Dendritic cell treated with granulocyte-macrophage colony-stimulating factor and Interleukin-4, amounts not matched to agents 40 ng/mL and 50 ng/mL, for 4 days (primary cell): ENCODE results near the gene VSTM2B.

Experiments used
- H3K27ac Mint-ChIP-seq: one replicate; pipeline ENCODE4 v1.8.0; 2022; ENCODE audit warnings: mild to moderate bottlenecking, mixed read lengths
- H3K27me3 Mint-ChIP-seq: one replicate; pipeline ENCODE4 v1.8.0; 2022; ENCODE audit warnings: mild to moderate bottlenecking, mixed read lengths
- H3K36me3 Mint-ChIP-seq: one replicate; pipeline ENCODE4 v1.8.0; 2022; ENCODE audit warnings: low read depth, mixed read lengths
- H3K4me1 Mint-ChIP-seq: one replicate; pipeline ENCODE4 v1.8.0; 2022; ENCODE audit warnings: low read depth, mixed read lengths
- H3K4me3 Mint-ChIP-seq: one replicate; pipeline ENCODE4 v1.8.0; 2022; ENCODE audit warnings: mild to moderate bottlenecking, moderate library complexity, mixed read lengths
- H3K9me3 Mint-ChIP-seq: one replicate; pipeline ENCODE4 v1.8.0; 2022; ENCODE audit warnings: mixed read lengths
- intact Hi-C: fragments of 100-400 bp; cut with micrococcal nuclease; formaldehyde crosslinking; loops from one replicate; pipeline ENCODE4 v1.15.0; 2022

The VSTM2B gene

GRCh38 chr19:29515706-29516357, 10.0 kb upstream of the VSTM2B start:
- no peak overlapping the region for H3K4me3 Mint-ChIP-seq
- no peaks in the 10 kb centered on the region for H3K4me1 Mint-ChIP-seq
- no peaks in the 10 kb centered on the region for H3K27me3 Mint-ChIP-seq
- no peak overlapping the region for H3K27ac Mint-ChIP-seq
- H3K36me3 Mint-ChIP-seq = no peaks in the 10 kb centered on the region
- intact Hi-C loops = no loop called here
- no peaks in the 10 kb centered on the region for H3K9me3 Mint-ChIP-seq

GRCh38 chr19:29516358-29516725, 9.5 kb upstream of the VSTM2B start:
- no peak overlapping the region for H3K27ac Mint-ChIP-seq
- H3K4me1 Mint-ChIP-seq = no peaks in the 10 kb centered on the region
- no peaks in the 10 kb centered on the region for H3K27me3 Mint-ChIP-seq
- no peak overlapping the region for H3K4me3 Mint-ChIP-seq
- no peaks in the 10 kb centered on the region for H3K9me3 Mint-ChIP-seq
- no peaks in the 10 kb centered on the region for H3K36me3 Mint-ChIP-seq
- intact Hi-C loops = no loop called here

- H3K27me3 Mint-ChIP-seq = peaks cover 2% of the 10 kb centered on the region
- H3K27ac Mint-ChIP-seq = no peak overlapping the region
- H3K9me3 Mint-ChIP-seq = no peaks in the 10 kb centered on the region
- no peaks in the 10 kb centered on the region for H3K36me3 Mint-ChIP-seq
- H3K4me3 Mint-ChIP-seq = no peak overlapping the region
- intact Hi-C loops = no loop called here
- no peaks in the 10 kb centered on the region for H3K4me1 Mint-ChIP-seq
These were observed 8.9 kb upstream of the VSTM2B start for GRCh38 chr19:29516821-29517395.

GRCh38 chr19:29517412-29517811, 8.4 kb upstream of the VSTM2B start:
- intact Hi-C loops = no loop called here
- Mint-ChIP-seq H3K9me3 (no peaks in the 10 kb centered on the region), H3K27ac (no peak overlapping the region), H3K27me3 (peaks cover 4% of the 10 kb centered on the region), H3K4me1 (no peaks in the 10 kb centered on the region), H3K4me3 (no peak overlapping the region), H3K36me3 (no peaks in the 10 kb centered on the region)

- Mint-ChIP-seq H3K27me3 (peaks cover 6% of the 10 kb centered on the region), H3K4me1 (no peaks in the 10 kb centered on the region), H3K4me3 (no peak overlapping the region), H3K9me3 (no peaks in the 10 kb centered on the region), H3K27ac (no peak overlapping the region), H3K36me3 (no peaks in the 10 kb centered on the region)
- intact Hi-C loops = no loop called here
These were observed 7.8 kb upstream of the VSTM2B start for GRCh38 chr19:29517946-29518345.

- no peak overlapping the region for H3K27ac Mint-ChIP-seq
- peaks cover 14% of the 10 kb centered on the region for H3K27me3 Mint-ChIP-seq
- no peaks in the 10 kb centered on the region for H3K4me1 Mint-ChIP-seq
- no peak overlapping the region for H3K4me3 Mint-ChIP-seq
- no peaks in the 10 kb centered on the region for H3K36me3 Mint-ChIP-seq
- intact Hi-C loops = no loop called here
- no peaks in the 10 kb centered on the region for H3K9me3 Mint-ChIP-seq
These were observed 6.6 kb upstream of the VSTM2B start for GRCh38 chr19:29519146-29519545.

- peaks cover 22% of the 10 kb centered on the region for H3K27me3 Mint-ChIP-seq
- intact Hi-C loops = no loop called here
These were observed 5.9 kb upstream of the VSTM2B start for GRCh38 chr19:29519931-29520330.

GRCh38 chr19:29520390-29520789, 5.4 kb upstream of the VSTM2B start:
- Mint-ChIP-seq H3K9me3 (no peaks in the 10 kb centered on the region), H3K27ac (no peak overlapping the region), H3K27me3 (peaks cover 25% of the 10 kb centered on the region), H3K4me1 (no peaks in the 10 kb centered on the region), H3K36me3 (no peaks in the 10 kb centered on the region), H3K4me3 (no peak overlapping the region)
- intact Hi-C loops = no loop called here

More at GRCh38 chr19:29519931-29520330, 5.9 kb upstream of the VSTM2B start:
- Mint-ChIP-seq H3K27ac (no peak overlapping the region), H3K4me1 (no peaks in the 10 kb centered on the region), H3K36me3 (no peaks in the 10 kb centered on the region), H3K4me3 (no peak overlapping the region), H3K9me3 (no peaks in the 10 kb centered on the region)

- no peak overlapping the region for H3K4me3 Mint-ChIP-seq
- no peak overlapping the region for H3K27ac Mint-ChIP-seq
- no peaks in the 10 kb centered on the region for H3K9me3 Mint-ChIP-seq
- no peaks in the 10 kb centered on the region for H3K4me1 Mint-ChIP-seq
- H3K36me3 Mint-ChIP-seq = no peaks in the 10 kb centered on the region
- intact Hi-C loops = no loop called here
- peaks cover 29% of the 10 kb centered on the region for H3K27me3 Mint-ChIP-seq
These were observed 4.3 kb upstream of the VSTM2B start for GRCh38 chr19:29521291-29522075.

GRCh38 chr19:29523568-29523967, 2.2 kb upstream of the VSTM2B start:
- H3K4me1 Mint-ChIP-seq = peaks cover 7% of the 10 kb centered on the region
- intact Hi-C loops = no loop called here
- no peak overlapping the region for H3K27ac Mint-ChIP-seq
- H3K4me3 Mint-ChIP-seq = no peak overlapping the region
- H3K36me3 Mint-ChIP-seq = no peaks in the 10 kb centered on the region
- peaks cover 48% of the 10 kb centered on the region for H3K27me3 Mint-ChIP-seq
- H3K9me3 Mint-ChIP-seq = no peaks in the 10 kb centered on the region

- Mint-ChIP-seq H3K36me3 (no peaks in the 10 kb centered on the region), H3K27ac (no peak overlapping the region), H3K27me3 (peaks cover 56% of the 10 kb centered on the region), H3K9me3 (no peaks in the 10 kb centered on the region), H3K4me3 (no peak overlapping the region), H3K4me1 (peaks cover 7% of the 10 kb centered on the region)
- intact Hi-C loops = no loop called here
These were observed 1.4 kb upstream of the VSTM2B start for GRCh38 chr19:29524201-29524911.

- Mint-ChIP-seq H3K36me3 (no peaks in the 10 kb centered on the region), H3K27ac (no peak overlapping the region), H3K27me3 (peaks cover 61% of the 10 kb centered on the region), H3K9me3 (no peaks in the 10 kb centered on the region), H3K4me1 (peaks cover 7% of the 10 kb centered on the region), H3K4me3 (no peak overlapping the region)
- intact Hi-C loops = no loop called here
These were observed 622 bp upstream of the VSTM2B start for GRCh38 chr19:29524912-29525831.

- Mint-ChIP-seq H3K27ac (no peak overlapping the region), H3K4me1 (peaks cover 7% of the 10 kb centered on the region), H3K27me3 (peaks cover 74% of the 10 kb centered on the region), H3K9me3 (no peaks in the 10 kb centered on the region), H3K4me3 (no peak overlapping the region), H3K36me3 (no peaks in the 10 kb centered on the region)
- intact Hi-C loops = no loop called here
These were observed 1.1 kb downstream of the VSTM2B start for GRCh38 chr19:29526730-29527499.
